K562 (cell line): ENCODE measurements around the gene FMO5. TPM values are rescaled to one million over a fixed set of nuclear protein-coding genes. Genes with fewer than 3 reads are reported as not detected.

Experiments used
- ATAC-seq: fragments of 200-7000 bp; cut with Tn5 transposase; 3 replicates; pipeline ENCODE4 v1.9.1; 2020; ENCODE audit warnings: moderate library complexity
- BruUV-seq: library from RNA; stranded (reverse); fragments of 400-500 nt; replicated peaks from 2 replicates; lab custom pipeline; 2021; lab: Mats Ljungman, UMichigan
- CTCF ChIA-PET: fragments of 300-600 bp; formaldehyde crosslinking; extraction: SDS; loops from one replicate; lab custom pipeline; 2021; ENCODE audit warnings: low intra/inter-chr PET ratio; lab: Yijun Ruan, JAX
- POLR2A ChIA-PET: fragments of 300-600, 350-650 bp; sonication (Branson Sonifier 250); formaldehyde crosslinking; extraction: SDS; loops from one replicate; lab custom pipeline; 2021; ENCODE audit warnings: antibody characterized with exemption, inconsistent platforms; lab: Yijun Ruan, JAX
- DNase-seq, 4 experiments: peaks; one replicate each; pipeline versions ENCODE4 v3.0.0 to v3.0.0-alpha.2; 2011 to 2018; ENCODE audit warnings: low spot score in 3 of 4, mixed read lengths in 3 of 4; ENCODE audit errors: extremely low read depth in 1 of 4
- FAIRE-seq: peaks from 2 replicates; lab custom pipeline; 2011; peaks lifted over from hg19 to GRCh38; lab: Jason Lieb, UNC
- H2AFZ ChIP-seq: 2 replicates; pipeline ENCODE4 v1.6.0; 2011; ENCODE audit warnings: low read depth, low read length, control low read depth, inconsistent platforms
- H3K27ac ChIP-seq: fragments of 200-600 bp; 3 replicates; pipeline ENCODE4 v1.8.0; 2011; ENCODE audit warnings: low read depth, mild to moderate bottlenecking, control low read depth, inconsistent platforms, low read length, moderate library complexity, mixed read lengths; ENCODE audit errors: extremely low read depth
- H3K27me3 ChIP-seq, 2 experiments: fragments of 300-600 bp in 1 of 2; 2 replicates in 1 of 2; 3 replicates in 1 of 2; pipeline versions ENCODE4 v1.6.0 to v1.8.0; 2011; ENCODE audit warnings: inconsistent platforms in 2 of 2, low read length in 2 of 2, mild to moderate bottlenecking in 1 of 2, mixed read lengths in 1 of 2, moderate library complexity in 1 of 2; ENCODE audit not compliant: control insufficient read depth in 2 of 2, insufficient read depth in 2 of 2
- H3K36me3 ChIP-seq: fragments of 300-600 bp; 3 replicates; pipeline ENCODE4 v1.8.0; 2011; ENCODE audit warnings: mild to moderate bottlenecking, low read length, inconsistent platforms; ENCODE audit not compliant: control insufficient read depth, insufficient read depth
- H3K4me1 ChIP-seq, 2 experiments: fragments of 200-600 bp in 1 of 2; replicated peaks in 1 of 2; 2 replicates in 1 of 2; 3 replicates in 1 of 2; pipeline versions ENCODE4 v1.5.1 to v1.8.0; 2011; ENCODE audit warnings: inconsistent platforms in 2 of 2, low read length in 2 of 2, mild to moderate bottlenecking in 1 of 2, mixed read lengths in 1 of 2, moderate library complexity in 1 of 2; ENCODE audit not compliant: control insufficient read depth in 2 of 2, insufficient read depth in 2 of 2
- H3K4me2 ChIP-seq: 2 replicates; pipeline ENCODE4 v1.6.1; 2011; ENCODE audit warnings: low read length, control low read depth, inconsistent platforms, mixed read lengths; ENCODE audit not compliant: insufficient read depth
- H3K4me3 ChIP-seq: fragments of 200-600 bp; sonication (generic), shearing (Covaris generic); 2 replicates; pipeline ENCODE4 v1.5.1; 2016; ENCODE audit warnings: control low read depth, inconsistent platforms
- H3K79me2 ChIP-seq: fragments of 200-600 bp; 3 replicates; pipeline ENCODE4 v1.8.0; 2011; ENCODE audit warnings: low read length, inconsistent platforms; ENCODE audit not compliant: control insufficient read depth, insufficient read depth
- H3K9ac ChIP-seq, 2 experiments: 2 replicates each; pipeline versions ENCODE4 v1.6.0 to v1.6.1; 2011; ENCODE audit warnings: low read depth in 2 of 2, low read length in 2 of 2, control low read depth in 1 of 2, inconsistent platforms in 1 of 2, mild to moderate bottlenecking in 1 of 2, mixed read lengths in 1 of 2; ENCODE audit not compliant: insufficient read depth in 1 of 2
- H3K9me1 ChIP-seq: one replicate; pipeline ENCODE4 v1.6.0; 2011; ENCODE audit warnings: inconsistent platforms, mild to moderate bottlenecking, low read length, moderate library complexity; ENCODE audit not compliant: control insufficient read depth, insufficient read depth
- H3K9me3 ChIP-seq: replicated peaks from 2 replicates; pipeline ENCODE4 v1.5.1; 2011; ENCODE audit warnings: low read depth, low read length, inconsistent platforms; ENCODE audit not compliant: control insufficient read depth, insufficient read depth
- H4K20me1 ChIP-seq: replicated peaks from 2 replicates; pipeline ENCODE4 v1.6.1; 2011; ENCODE audit warnings: low read length, inconsistent platforms, mixed read lengths; ENCODE audit not compliant: control insufficient read depth, insufficient read depth
- BRF1 ChIP-seq: IDR thresholded peaks from 3 replicates; pipeline ENCODE4 v1.6.1; 2011; ENCODE audit warnings: borderline replicate concordance, mild to moderate bottlenecking; ENCODE audit not compliant: insufficient read length; ENCODE audit errors: extremely low read depth
- CHD1 ChIP-seq: fragments of 200-600 bp; sonication (generic); IDR thresholded peaks from one replicate; pipeline ENCODE4 v1.6.1; 2012; ENCODE audit warnings: mild to moderate bottlenecking, moderate library complexity, low read length, inconsistent platforms
- FOXA3 ChIP-seq, 2 experiments: fragments of 450-650 bp in 1 of 2; sonication (generic) in 1 of 2; formaldehyde crosslinking; IDR thresholded peaks in 1 of 2; conservative IDR thresholded peaks in 1 of 2; 2 replicates each; pipeline versions ENCODE4 v1.4.0 to v1.8.0; 2020 to 2022; ENCODE audit warnings: mild to moderate bottlenecking in 2 of 2, missing genetic modification reagents in 1 of 2
- HDAC1 ChIP-seq, 2 experiments: fragments of 450-650 bp; IDR thresholded peaks; 2 replicates each; pipeline ENCODE4 v1.6.1; 2016 to 2017; ENCODE audit warnings: inconsistent platforms in 1 of 2, mild to moderate bottlenecking in 1 of 2, moderate library complexity in 1 of 2
- HNRNPUL1 ChIP-seq: fragments of 200-400 bp; formaldehyde crosslinking; IDR thresholded peaks from 2 replicates; pipeline ENCODE4 v1.6.1; 2017; ENCODE audit warnings: low read length
- MAFG ChIP-seq: fragments of 450-650 bp; conservative IDR thresholded peaks from 2 replicates; pipeline ENCODE4 v1.6.1; 2016; ENCODE audit warnings: missing genetic modification characterization, missing compliant biosample characterization
- PHB ChIP-seq: fragments of 250-450 bp; sonication (Bioruptor Pico); IDR thresholded peaks from 2 replicates; pipeline ENCODE4 v1.5.0; 2021
- RUNX1 ChIP-seq: sonication (generic); IDR thresholded peaks from 2 replicates; pipeline ENCODE4 v1.6.1; 2016; ENCODE audit warnings: antibody characterized with exemption, low read depth
- SIN3B ChIP-seq: fragments of 450-650 bp; IDR thresholded peaks from 2 replicates; pipeline ENCODE4 v1.6.1; 2017; ENCODE audit warnings: low read depth, mild to moderate bottlenecking, moderate library complexity
- STAT5A ChIP-seq: IDR thresholded peaks from 2 replicates; pipeline ENCODE4 v1.6.1; 2012; ENCODE audit warnings: low read length, inconsistent platforms, borderline replicate concordance
- XRCC5 ChIP-seq: fragments of 200-400 bp; formaldehyde crosslinking; IDR thresholded peaks from 2 replicates; pipeline ENCODE4 v1.6.1; 2017; ENCODE audit warnings: low read depth, mild to moderate bottlenecking, low read length
- ZC3H4 ChIP-seq: sonication (generic); formaldehyde crosslinking; IDR thresholded peaks from 2 replicates; pipeline ENCODE4 v1.9.0; 2021; ENCODE audit warnings: missing genetic modification reagents, borderline replicate concordance
- ZKSCAN8 ChIP-seq: fragments of 200-800 bp; sonication (Bioruptor generic); IDR thresholded peaks from 2 replicates; pipeline ENCODE4 v1.6.1; 2016; ENCODE audit warnings: missing genetic modification characterization, missing compliant biosample characterization
- ZNF197 ChIP-seq: fragments of 200-800 bp; sonication (Bioruptor generic); IDR thresholded peaks from 2 replicates; pipeline ENCODE4 v1.6.1; 2016; ENCODE audit warnings: low read depth, missing genetic modification characterization, missing compliant biosample characterization
- ZNF316 ChIP-seq: fragments of 450-650 bp; IDR thresholded peaks from 2 replicates; pipeline ENCODE4 v1.6.1; 2016
- ZZZ3 ChIP-seq: fragments of 450-650 bp; IDR thresholded peaks from 2 replicates; pipeline ENCODE4 v1.6.1; 2016; ENCODE audit warnings: antibody characterized with exemption, mild to moderate bottlenecking, moderate library complexity
- WGBS: fragments of 100-300 bp; shearing (Covaris generic); methylation state at CpG from one replicate; pipeline ENCODE4 v1.1.6; 2016; ENCODE audit warnings: low coverage, mixed read lengths; ENCODE audit not compliant: insufficient coverage; ENCODE audit errors: missing lambda C conversion rate; 5-methylcytosine and 5-hydroxymethylcytosine counted together
- in situ Hi-C: fragments of 300-500 bp; cut with MboI; formaldehyde crosslinking; loops from 4 replicates; pipeline ENCODE4 v1.15.0; 2018; ENCODE audit warnings: inconsistent platforms, mixed read lengths
- intact Hi-C: fragments of 100-400 bp; cut with micrococcal nuclease; formaldehyde crosslinking; loops from 2 replicates; pipeline ENCODE4 v1.14.2; 2022
- polyA plus RNA-seq, 8 experiments: library from polyadenylated mRNA; depleted of rRNA in 4 of 8; stranded (reverse) in 5 of 8; unstranded in 3 of 8; fragments of >200 nt; fragmentation: Nextera tagmentation in 2 of 8; fragmentation: Illumina TruSeq in 1 of 8; extraction: Ambion mirVana in 2 of 8; extraction: Trizol in 1 of 8; gene quantifications; 2 replicates each; pipeline versions ENCODE4 v1.2.1 to v1.2.3, GENCODE V29; 2011 to 2014; ENCODE audit warnings: inconsistent platforms in 1 of 8, missing spikeins in 1 of 8
- total RNA-seq, 7 experiments: library from RNA; depleted of rRNA in 6 of 7; stranded (reverse); fragments of >200 nt in 6 of 7; fragmentation: Illumina TruSeq in 2 of 7; extraction: Trizol in 2 of 7; gene quantifications; 2 replicates each; pipeline versions ENCODE4 v1.2.1 to v1.2.3, GENCODE V29; 2011 to 2021; ENCODE audit warnings: low replicate concordance in 1 of 7
- TF ChIP-seq, protein P1 (sequence below): fragments of 450-650 bp; IDR thresholded peaks from 2 replicates; pipeline ENCODE4 v1.7.0; 2016; ENCODE audit warnings: borderline replicate concordance
- TF ChIP-seq, protein P2 (sequence below), 2 experiments: IDR thresholded peaks in 1 of 2; conservative IDR thresholded peaks in 1 of 2; 2 replicates each; pipeline ENCODE4 v1.6.1; 2016; ENCODE audit warnings: low read depth in 2 of 2, mild to moderate bottlenecking in 1 of 2, missing compliant biosample characterization in 1 of 2, missing genetic modification characterization in 1 of 2, moderate library complexity in 1 of 2

FMO5 gene
- total and polyA plus RNA-seq, 9 of the 15 experiments (the other 6 are each of a cell fraction or from before 2014, with no cell fraction given), result 0.11 to 0.69 (median 0.19) TPM; not detected in 1

DNA sequence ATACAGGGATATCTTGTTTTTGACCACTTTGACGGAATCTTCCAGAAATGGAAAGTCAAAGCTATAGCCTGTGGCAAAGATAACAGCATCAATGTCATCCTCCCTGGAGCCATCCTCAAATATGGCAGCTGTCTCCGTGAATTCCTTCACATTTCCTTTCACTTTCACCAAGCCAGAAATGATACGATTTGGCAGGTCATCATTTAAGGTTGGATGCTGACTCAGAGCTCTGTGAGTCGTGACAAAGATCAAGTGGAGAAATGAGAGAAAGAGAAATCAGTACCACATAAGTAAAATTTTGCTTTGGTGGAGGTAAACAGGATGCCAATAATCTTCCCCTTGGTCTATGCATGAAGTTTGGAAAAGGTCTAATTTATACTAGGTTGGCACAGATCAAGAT is 23.9 kb downstream of the FMO5 start:
- no peak for ATAC-seq
- Histone ChIP-seq H3K4me3 (no peak overlapping the region), H4K20me1 (no peaks in the 10 kb centered on the region), H3K79me2 (no peaks in the 10 kb centered on the region), H3K9me1 (no peaks in the 10 kb centered on the region), H3K27ac (no peak overlapping the region), H3K36me3 (no peaks in the 10 kb centered on the region), H3K27me3 (peaks cover 0 to 8% of the 10 kb centered on the region in 2 experiments; a peak in 3 of 5 replicates), H3K4me2 (no peak overlapping the region), H3K9ac (no peak overlapping the region), H3K9me3 (no peaks in the 10 kb centered on the region), H3K4me1 (no peaks in the 10 kb centered on the region), H2AFZ (no peak overlapping the region)
- CTCF ChIA-PET, result no interaction called here
- BruUV-seq, result no TSS peak
- no peak for TF ChIP-seq ZKSCAN8
- no peak for TF ChIP-seq RUNX1
- no peak for TF ChIP-seq HNRNPUL1
- no peak for TF ChIP-seq STAT5A
- TF ChIP-seq CHD1, result no peak
- no peak for TF ChIP-seq BRF1
- TF ChIP-seq SIN3B, result no peak
- no peak for TF ChIP-seq FOXA3 (CRISPR knock-in tag; conservative IDR thresholded peaks at IDR 0.05 in 1 of 2, IDR thresholded peaks at IDR 0.05 in 1 of 2)
- no peak for TF ChIP-seq HDAC1 (IDR thresholded peaks at IDR 0.05)
- TF ChIP-seq ZC3H4, result no peak
- no peak for TF ChIP-seq ZNF197 (CRISPR knock-in tag)
- 0 out of 2 replicates have a peak, but pooled peaks have one; percentile 31 for TF ChIP-seq ZNF316
- TF ChIP-seq MAFG, result peak; percentile 74
- no peak for TF ChIP-seq XRCC5
- TF ChIP-seq, protein P1, sequence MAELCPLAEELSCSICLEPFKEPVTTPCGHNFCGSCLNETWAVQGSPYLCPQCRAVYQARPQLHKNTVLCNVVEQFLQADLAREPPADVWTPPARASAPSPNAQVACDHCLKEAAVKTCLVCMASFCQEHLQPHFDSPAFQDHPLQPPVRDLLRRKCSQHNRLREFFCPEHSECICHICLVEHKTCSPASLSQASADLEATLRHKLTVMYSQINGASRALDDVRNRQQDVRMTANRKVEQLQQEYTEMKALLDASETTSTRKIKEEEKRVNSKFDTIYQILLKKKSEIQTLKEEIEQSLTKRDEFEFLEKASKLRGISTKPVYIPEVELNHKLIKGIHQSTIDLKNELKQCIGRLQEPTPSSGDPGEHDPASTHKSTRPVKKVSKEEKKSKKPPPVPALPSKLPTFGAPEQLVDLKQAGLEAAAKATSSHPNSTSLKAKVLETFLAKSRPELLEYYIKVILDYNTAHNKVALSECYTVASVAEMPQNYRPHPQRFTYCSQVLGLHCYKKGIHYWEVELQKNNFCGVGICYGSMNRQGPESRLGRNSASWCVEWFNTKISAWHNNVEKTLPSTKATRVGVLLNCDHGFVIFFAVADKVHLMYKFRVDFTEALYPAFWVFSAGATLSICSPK, result no peak
- TF ChIP-seq ZZZ3, result no peak
- TF ChIP-seq, protein P2, sequence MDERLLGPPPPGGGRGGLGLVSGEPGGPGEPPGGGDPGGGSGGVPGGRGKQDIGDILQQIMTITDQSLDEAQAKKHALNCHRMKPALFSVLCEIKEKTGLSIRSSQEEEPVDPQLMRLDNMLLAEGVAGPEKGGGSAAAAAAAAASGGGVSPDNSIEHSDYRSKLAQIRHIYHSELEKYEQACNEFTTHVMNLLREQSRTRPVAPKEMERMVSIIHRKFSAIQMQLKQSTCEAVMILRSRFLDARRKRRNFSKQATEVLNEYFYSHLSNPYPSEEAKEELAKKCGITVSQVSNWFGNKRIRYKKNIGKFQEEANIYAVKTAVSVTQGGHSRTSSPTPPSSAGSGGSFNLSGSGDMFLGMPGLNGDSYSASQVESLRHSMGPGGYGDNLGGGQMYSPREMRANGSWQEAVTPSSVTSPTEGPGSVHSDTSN (CRISPR knock-in tag; IDR thresholded peaks at IDR 0.05; ENCODE audit: low read depth), result no peak
- TF ChIP-seq, protein P2 (tag; conservative IDR thresholded peaks at IDR 0.05; ENCODE audit: low read depth), result peak; percentile 78
- TF ChIP-seq PHB (CRISPR knock-in tag), result no peak
- DNase-seq, result no peak
- intact Hi-C loops, result no loop called here
- in situ Hi-C loops, result no loop called here
- 2% methylated on average over 4 of the region's 4 CpGs for whole genome bisulfite sequencing
- POLR2A ChIA-PET, result interaction anchor here (0.8 to 1.5 kb wide), 2 partner anchors 9 to 11 kb away, joined by 3 to 5 read pairs; no protein-coding TSS in a partner anchor
- FAIRE-seq, result no peak
